DMS53 (cell line): Measurements from ENCODE around the gene BTBD9.

Source experiments
- DNase-seq: peaks from one replicate; lab custom pipeline; 2025; lab: John Stamatoyannopoulos, UW

BTBD9 gene

DNA sequence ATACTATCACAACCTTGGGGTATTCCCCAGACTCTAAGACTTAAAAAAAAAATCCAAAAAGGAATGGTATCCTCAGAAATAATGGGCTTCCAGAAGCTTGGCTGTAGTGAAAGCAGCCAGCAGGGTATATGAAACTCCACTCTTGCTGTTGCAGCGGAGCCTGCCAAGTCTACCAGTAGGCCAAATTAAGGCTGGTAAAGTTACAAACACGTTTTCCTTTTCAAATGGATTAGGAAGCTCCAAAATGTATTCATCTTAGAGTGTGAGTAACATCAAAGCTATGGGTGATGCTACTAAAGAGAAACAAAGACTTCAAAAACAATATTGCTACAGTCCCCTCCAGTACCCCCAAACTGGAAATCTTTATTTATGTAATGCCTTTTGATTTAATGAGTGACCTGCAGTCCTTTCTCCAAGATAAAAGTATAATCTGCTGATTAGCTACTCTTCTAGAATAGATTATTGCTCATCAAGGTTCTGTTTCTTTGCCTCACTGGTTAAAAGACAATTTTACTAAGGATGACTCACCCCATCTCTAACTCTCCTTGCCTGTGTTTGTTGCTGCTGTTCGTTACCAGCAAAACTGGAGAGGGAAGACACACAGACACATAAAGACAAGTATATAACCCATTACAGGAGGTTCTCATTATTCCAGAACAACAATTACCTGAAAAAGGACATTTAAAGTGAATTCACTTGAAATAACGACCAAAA lies 84.9 kb downstream of the BTBD9 start:
- DNase-seq = peak; percentile 8

DNA sequence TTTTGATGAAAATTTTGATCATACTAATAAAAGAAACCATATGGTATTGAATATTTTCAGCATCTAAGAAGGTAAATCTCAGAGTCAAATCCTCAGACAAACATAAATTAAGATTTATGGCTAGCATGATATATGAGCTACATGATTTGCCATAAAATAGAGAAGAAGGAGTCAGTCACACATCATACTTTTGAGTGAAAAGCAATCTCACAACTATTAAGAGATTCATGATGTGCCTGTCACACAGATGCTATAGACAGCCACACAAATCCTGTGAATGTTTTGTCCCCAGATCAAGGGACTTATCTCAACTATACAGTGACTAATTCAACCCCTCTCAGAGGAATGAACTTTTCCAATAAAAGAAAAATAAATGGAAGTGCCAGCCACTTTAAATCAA lies 85.7 kb downstream of the BTBD9 start:
- DNase-seq = no peak

DNA sequence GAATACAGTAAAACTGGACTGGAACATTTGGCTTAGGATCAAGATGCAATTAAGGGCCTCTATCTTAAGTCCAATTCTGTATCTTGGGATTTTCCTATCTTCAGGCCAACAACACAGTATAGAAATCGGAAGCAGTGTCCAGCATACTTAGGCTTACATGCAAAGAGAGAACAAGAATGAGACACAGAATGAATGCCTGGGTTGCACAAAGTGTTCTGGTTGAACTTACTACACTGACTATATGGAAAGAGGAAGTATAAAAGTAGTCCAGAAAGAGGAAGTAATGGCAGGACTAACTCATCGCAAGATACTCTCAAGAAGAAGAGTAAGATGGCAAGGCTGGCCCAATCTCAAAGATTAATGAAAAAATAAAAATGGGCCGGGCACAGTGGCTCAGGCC lies 87.6 kb downstream of the BTBD9 start:
- no peak for DNase-seq

DNA sequence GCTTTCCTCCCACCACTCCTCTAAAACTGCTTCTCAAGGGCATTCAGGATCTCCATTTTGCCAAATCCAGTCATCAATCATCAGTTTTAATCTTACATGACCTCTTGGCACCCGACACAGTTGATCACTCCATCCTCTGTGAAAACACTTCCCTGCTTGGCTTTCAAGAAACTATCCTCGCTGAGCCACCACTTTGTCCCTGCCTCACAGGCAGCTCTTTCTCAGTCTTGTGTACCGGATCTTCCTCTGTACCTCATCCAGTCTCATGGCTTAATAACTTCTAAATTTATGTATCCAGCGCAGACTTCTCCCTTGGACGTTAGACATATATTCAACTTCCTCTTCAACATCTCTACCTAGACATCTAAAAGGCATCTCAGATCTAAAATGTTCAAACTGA lies 89.9 kb downstream of the BTBD9 start:
- DNase-seq = no peak

DNA sequence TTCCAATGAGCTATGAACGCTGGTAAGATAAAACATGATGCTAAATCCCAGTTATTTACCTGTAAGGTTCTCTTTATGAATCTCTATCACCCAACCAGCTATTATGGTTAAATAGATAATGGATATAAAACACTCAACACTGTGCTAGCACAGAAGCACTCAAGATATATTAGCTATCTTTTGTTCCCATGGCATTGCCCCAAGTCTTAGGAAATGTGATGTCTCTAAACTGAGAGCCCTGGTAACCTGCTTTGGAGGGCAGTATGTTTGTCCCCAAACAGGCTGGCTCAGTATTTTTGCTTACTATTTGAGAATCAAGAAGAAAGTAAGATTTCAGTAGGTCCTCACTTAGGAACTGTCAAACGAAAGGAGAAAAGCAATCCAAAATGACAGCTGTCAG lies 90.5 kb downstream of the BTBD9 start:
- DNase-seq = no peak

DNA sequence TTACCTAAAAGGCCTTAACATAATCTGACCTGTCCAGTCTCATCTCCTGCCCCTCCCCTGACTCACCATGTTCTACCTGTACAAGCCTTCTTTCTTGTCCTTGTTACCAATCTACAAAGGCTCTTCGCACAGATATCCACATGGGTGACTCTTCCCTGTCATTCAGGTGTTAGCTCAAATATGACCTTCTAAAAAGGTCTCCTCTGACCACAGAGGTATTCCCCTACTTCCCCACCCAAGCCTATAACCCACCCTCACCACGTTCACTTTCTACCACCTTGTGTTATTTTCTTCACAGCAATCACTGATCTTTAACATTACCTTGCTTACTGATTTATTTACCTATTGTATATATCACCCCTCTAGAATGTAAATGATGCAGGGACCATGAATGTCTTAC lies 96.7 kb downstream of the BTBD9 start:
- DNase-seq = no peak

DNA sequence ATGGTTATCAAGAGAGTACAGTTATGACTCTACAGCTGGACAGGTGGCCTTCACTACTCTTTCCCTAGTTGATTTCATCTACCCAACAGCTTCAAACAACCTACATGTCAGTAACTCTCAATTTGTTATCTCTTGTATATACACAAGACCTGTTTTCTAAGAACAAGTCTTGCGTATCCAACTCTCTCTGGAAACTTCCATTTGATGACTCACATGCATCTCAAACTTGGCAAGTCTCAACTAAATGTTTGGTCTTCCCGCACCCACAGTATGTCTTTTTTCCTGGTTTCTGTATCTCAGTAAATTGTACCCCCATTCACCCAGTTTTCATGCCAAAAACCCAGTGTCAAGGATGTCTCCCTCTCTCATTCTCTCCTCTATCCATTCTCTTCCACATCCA lies 97.7 kb downstream of the BTBD9 start:
- no peak for DNase-seq

DNA sequence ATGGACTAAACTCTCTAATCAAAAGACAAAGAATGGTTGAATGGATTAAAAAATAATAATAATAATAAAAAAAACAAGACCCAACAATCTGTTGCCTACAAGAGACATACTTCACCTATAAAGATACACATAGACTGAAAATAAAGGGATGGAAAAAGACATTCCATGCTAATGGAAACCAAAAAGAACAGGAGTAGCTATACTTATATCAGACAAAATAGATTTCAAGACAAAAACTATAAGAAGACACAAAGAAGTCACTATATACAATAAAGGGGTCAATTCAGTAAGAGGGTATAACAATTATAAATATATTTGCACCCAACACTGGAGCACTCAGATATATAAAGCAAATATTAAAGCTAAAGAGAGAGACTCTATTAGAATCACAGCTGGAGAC lies 106.7 kb downstream of the BTBD9 start:
- no peak for DNase-seq

DNA sequence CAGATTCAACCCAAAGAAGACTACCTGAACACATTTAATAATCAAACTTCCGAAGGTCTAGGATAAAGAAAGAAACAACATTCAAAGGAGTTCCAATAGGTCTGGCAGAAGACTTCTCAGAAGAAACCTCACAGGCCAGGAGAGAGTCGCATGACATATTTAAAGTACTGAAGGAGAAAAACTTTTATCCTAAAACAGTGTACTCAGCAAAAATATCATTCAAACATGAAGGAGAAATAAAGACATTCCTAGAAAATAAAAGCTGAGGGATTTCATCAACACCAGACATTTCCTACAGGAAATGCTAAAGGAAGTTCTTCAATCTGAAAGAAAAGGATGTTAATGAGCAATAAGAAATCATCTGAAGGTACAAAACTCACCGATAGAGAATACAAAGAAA lies 108.6 kb downstream of the BTBD9 start:
- no peak for DNase-seq

DNA sequence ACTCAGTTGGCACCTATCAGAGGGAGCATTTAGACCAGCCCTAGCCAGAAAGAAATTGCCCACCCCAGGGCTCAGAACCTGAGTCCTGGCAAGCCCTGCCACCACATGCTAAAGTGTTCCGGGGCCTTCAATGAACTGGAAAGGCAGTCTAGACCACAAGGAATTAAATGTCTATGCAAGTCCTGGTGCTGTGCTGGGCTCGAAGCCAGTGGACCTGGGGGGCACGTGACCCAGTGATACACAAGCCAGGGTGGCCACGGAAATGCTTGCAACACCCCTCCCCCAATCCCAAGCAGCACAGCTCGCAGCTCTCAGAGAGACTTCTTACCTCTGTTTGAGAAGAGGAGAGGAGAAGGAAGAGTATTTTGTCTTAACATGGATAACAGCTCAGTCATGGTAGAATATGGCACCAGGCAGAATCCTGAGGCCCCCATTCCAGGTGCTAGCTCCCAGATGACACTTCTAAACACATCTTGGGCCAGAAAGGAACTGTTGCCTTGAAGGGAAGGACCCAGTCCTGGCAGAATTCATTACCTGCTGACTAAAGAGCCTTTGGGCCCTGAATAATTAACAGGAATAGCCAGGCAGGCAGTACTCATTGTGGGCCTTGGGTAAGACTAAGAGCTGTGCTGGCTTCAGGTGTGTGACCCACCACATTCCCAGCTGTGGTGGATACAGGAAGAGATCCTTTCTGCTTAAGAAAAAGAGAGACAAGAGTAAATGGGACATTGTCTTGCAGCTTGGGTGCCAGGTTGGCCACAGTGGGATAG lies 111.3 kb downstream of the BTBD9 start:
- no peak for DNase-seq

DNA sequence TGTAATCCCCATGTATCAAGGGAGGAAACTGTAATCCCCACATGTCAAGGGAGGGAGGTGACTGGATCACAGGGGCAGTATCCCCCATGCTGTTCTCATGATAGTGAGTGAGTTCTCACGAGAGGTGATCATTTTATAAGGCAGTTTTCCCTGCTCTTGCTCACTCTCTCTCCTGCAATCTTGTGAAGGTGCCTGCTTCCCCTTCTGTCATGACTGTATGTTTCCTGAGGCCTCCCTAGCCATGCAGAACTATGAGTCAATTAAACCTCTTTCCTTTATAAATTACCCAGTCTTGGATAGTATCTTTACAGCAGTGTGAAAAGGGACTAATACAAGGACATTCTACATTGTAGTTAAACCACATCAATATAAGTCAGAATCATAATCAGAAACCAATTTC lies 112.4 kb downstream of the BTBD9 start:
- DNase-seq = no peak

DNA sequence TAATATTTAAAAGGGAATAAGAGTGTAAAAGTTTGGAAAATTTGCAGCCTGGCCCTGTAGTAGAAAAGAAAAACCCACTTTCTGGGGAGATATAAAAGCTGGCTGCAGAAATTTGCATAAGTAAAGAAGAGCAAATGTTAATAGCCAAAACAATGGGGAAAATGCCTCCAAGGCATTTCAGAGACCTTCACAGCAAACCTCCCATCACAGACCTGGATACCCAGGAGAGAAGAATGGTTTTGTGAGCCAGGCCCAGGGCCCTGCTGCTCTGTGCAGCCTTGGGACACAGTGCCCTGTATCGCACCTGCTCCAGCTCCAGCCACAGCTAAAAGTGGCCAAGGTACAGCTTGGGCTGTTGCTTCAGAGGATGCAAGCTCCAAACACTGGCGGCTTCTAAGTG lies 113.8 kb downstream of the BTBD9 start:
- no peak for DNase-seq

DNA sequence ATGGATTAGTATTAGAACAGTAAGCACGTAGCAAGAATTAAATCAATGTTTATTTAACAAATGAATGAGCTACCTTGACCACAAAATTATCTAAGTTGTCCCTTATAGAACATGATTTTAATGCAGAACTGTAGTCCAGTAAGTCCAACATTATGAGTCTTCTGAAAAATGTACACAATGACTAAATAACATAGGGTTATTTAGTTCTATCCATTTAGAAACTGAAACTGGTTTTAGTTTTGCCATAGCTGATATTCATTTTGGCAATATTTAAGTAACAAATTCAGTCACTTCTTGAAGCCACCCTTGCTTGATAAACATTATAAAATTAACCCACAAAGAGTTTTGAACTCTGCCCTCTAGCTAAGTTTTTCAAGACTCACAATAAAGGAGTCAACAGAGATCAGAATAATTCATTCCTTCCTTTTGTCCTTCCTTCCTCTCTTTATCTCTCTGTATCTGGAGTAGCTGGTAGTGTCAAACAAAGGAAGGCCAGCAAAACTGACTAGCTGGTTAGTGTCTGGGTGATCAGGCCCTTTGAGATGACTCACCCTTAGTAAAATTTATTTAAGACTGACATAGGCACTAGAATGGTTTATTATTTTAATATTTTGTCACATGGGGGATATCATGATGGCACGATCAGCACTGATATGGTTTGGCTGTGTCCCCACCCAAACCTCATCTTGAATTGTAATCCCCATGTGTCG lies 115.1 kb downstream of the BTBD9 start:
- DNase-seq = no peak

DNA sequence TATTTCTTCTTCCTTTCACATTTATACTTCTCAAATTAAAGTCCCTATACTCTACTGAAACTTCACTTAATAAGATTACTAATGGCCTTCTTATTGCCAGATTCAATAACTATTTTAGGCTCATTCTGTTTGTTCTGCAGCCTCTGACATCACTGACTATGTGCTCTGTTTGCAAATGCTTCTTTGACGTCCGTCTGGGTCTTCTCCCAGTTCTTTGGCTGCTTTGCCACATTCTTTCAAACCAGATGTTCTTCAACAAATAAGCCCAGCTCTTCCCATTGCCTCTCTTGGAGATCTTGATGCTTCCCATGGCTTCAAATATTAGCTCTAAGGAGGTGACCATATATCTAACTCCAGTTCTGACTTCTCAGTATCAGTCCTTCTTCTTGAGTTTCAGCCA lies 117.4 kb downstream of the BTBD9 start:
- no peak for DNase-seq

DNA sequence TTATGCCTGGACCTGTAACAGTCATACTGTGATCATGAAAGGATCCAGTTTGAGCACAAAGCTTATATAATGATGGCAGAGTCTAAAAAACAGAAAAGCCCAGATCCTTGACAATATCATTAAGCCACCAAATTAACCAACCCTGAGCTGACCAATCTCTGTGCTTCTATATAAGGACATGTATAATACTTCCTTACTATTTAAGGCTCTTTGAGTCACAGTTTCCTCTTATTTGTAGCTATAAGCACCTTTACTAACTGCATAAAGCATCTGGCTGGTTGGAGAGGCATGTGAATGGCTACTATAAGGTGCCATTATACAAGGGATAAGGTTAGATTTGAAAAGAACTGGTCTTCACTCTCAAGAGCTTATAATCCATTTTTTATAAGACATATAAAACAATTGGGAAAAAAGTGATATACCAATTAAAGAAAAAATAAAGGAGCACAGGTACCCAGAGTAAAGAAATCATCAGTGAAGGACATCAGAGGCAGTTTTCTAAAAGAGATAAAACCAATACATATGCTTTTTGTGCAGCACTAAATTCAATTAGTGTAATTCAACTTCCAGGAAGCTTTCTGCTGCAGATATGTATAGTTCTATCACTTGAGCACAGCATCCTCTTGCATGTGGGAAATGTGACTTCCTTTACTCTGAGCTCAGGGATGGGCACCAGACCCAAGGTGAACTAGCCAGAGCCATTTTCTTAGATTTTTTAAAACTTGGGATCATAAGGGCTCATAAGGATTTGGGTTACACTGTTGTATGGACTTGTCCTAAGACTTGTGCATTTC lies 121.0 kb downstream of the BTBD9 start:
- DNase-seq = no peak

DNA sequence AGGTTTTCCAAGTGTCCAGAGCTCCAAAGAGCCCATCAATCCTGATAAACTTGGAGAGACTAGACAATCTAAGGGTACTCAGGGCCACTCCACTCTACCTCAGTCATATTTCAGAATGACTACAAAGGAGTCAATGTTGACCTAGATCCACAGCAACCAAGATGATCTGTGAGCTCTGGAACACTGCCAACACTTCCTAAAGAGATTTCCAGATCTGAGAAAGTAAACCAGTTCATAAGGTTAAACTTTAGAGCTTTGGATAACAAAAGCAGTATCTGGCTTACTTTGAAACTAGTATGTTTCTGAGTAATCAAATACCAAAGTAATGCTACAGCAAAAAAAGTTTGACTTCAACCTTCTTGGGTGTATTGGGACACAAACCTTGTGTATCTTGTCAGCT lies 122.7 kb downstream of the BTBD9 start:
- peak; percentile 40 for DNase-seq

DNA sequence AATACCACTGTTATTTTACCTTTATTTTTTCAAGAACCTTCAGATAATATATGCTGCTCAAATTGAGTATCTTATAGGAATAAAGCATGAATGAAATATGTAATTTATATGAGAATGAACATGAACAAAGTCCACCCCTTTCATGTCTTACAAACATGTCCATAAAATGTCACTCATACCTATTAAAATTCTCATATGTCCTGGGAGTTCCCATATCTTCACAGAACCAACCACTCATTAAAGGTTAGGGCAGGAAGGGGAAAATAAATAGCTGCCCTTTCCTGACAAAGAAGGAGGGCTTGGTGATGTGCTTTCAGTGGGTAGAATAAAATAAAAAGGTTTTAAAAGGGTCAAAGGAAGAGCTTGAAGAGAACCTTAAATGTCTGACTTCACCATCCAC lies 125.3 kb downstream of the BTBD9 start:
- DNase-seq = no peak

DNA sequence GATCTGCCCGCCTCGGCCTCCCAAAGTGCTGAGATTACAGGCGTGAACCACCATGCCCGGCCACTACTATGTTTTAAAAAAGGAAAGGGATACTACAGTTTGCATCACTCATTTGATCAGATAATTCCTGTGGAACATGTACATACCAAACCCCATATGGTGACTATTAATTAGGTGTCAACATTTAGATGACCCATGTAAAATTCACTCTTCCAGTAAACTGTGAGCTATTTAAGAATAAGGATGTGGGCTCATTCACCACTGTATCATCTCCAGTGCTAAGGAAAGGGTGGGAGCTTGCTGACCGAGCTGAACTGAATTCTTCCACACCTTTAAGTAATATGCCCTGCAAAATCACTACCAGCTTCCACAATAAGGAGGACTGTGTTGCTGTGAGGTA lies 127.5 kb downstream of the BTBD9 start:
- DNase-seq = no peak

DNA sequence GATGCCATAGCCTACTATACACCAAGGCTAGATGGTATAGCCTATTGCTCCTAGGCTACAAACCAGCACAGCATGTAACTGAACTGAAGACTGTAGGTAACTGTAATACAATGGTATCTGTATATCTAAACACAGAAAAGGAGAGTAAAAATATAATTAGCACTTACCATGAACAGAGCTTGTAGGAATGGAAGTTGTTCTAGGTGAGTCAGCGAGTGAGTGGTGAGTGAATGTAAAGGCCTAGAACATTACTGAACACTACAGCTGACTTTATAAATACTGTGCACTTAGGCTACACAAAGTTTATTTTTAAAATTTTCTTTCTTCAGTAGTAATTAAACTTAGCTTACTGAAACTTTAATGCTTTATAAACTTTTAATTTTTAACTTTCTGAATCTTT lies 129.5 kb downstream of the BTBD9 start:
- no peak for DNase-seq

DNA sequence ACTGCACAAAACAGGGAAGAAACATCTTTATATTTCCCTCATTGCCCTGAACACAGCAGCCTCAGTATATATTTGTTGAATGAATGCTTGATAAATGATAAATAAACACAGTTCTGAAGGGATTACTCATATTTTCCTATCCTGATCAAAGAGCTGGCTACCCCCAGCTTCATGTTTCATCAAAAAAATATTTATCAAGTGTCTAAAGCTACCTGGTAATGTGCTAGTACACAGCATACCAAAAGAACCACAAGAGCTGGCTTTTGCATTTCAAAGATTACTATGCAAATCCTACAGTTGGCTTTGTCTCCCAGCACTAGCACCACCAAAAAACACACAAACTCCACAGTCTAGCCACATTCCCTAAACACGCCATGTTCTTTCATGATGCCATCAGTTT lies 130.0 kb downstream of the BTBD9 start:
- peak; percentile 33 for DNase-seq

DNA sequence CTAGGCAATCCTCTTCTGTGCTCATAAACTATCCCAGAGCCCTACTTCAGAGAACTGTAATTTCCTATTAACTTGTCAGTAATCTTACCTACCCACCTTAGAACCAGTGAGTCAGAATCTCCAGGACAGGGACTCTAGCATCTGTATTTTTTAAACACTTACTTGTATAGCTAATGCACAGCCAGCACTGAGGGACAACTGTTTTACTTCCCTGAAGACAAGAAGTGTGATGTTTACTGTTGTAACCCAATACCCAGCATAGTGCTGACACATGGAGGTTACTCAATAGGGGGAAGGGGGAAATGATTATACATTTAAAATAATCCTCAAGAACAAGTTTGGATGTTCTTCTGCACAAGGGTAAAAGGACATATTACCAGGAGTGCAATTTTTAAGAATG lies 130.8 kb downstream of the BTBD9 start:
- peak; percentile 88 for DNase-seq

DNA sequence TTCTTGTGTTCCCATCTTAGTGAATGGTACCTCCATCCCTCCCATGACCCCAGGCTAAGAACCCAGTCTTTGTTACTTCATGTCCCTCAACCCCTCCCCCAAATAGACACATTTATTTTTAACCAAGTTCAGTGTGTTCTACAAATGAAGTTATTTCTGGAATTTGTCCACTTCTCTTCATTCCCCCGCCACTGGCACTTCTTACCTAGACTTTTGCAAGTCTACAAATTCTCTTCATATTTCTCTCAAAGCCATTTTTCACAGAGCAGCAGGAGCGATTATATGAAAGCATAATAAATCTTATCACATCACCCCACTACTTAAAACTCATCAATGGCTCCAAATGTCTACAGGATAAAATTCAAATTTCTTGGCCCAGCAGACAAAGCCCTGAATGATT lies 131.4 kb downstream of the BTBD9 start:
- DNase-seq = no peak
